HEK293 (cell line): Measurements from ENCODE around the gene TCTN1.

ENCODE experiments used
- BCL6B ChIP-seq: fragments of 450-650 bp; formaldehyde crosslinking; IDR thresholded peaks from 2 replicates; pipeline ENCODE4 v1.5.1; 2017; ENCODE audit warnings: missing biosample characterization, missing genetic modification characterization
- IKZF3 ChIP-seq: fragments of 450-650 bp; IDR thresholded peaks from 2 replicates; pipeline ENCODE4 v1.5.0; 2018; ENCODE audit warnings: missing biosample characterization, mild to moderate bottlenecking, missing genetic modification characterization, moderate library complexity
- KLF8 ChIP-seq: fragments of 450-650 bp; formaldehyde crosslinking; IDR thresholded peaks from 2 replicates; pipeline ENCODE4 v1.5.1; 2016; ENCODE audit warnings: missing biosample characterization, missing genetic modification characterization
- MEIS1 ChIP-seq: sonication (generic); formaldehyde crosslinking; IDR thresholded peaks from 2 replicates; pipeline ENCODE4 v1.8.1; 2022; ENCODE audit warnings: missing genetic modification reagents, mild to moderate bottlenecking, borderline replicate concordance
- MYNN ChIP-seq: fragments of 450-650 bp; formaldehyde crosslinking; IDR thresholded peaks from 2 replicates; pipeline ENCODE4 v1.5.1; 2016; ENCODE audit warnings: missing biosample characterization, missing genetic modification characterization, borderline replicate concordance
- PRDM6 ChIP-seq: fragments of 450-650 bp; formaldehyde crosslinking; IDR thresholded peaks from 2 replicates; pipeline ENCODE4 v1.5.1; 2017; ENCODE audit warnings: missing biosample characterization, missing genetic modification characterization
- SCRT1 ChIP-seq: fragments of 450-650 bp; formaldehyde crosslinking; IDR thresholded peaks from 2 replicates; pipeline ENCODE4 v1.5.1; 2016; ENCODE audit warnings: missing biosample characterization, missing genetic modification characterization, borderline replicate concordance
- SETDB1 ChIP-seq: IDR thresholded peaks from one replicate; pipeline ENCODE4 v1.6.1; 2017; ENCODE audit warnings: mild to moderate bottlenecking, low read length, moderate library complexity, mixed read lengths; ENCODE audit not compliant: insufficient read length
- SP3 ChIP-seq: fragments of 450-650 bp; formaldehyde crosslinking; IDR thresholded peaks from 2 replicates; pipeline ENCODE4 v1.5.1; 2016; ENCODE audit warnings: missing biosample characterization, missing genetic modification characterization
- WT1 ChIP-seq: fragments of 450-650 bp; formaldehyde crosslinking; IDR thresholded peaks from 2 replicates; pipeline ENCODE4 v1.5.1; 2016; ENCODE audit warnings: missing biosample characterization, missing genetic modification characterization
- ZBTB6 ChIP-seq: fragments of 450-650 bp; formaldehyde crosslinking; IDR thresholded peaks from 2 replicates; pipeline ENCODE4 v1.5.1; 2017; ENCODE audit warnings: missing biosample characterization, missing genetic modification characterization
- ZNF148 ChIP-seq: fragments of 450-650 bp; formaldehyde crosslinking; IDR thresholded peaks from 2 replicates; pipeline ENCODE4 v1.5.0; 2017; ENCODE audit warnings: missing biosample characterization, missing genetic modification characterization, borderline replicate concordance
- ZNF184 ChIP-seq: fragments of 450-650 bp; IDR thresholded peaks from 2 replicates; pipeline ENCODE4 v1.5.1; 2018; ENCODE audit warnings: missing biosample characterization, mild to moderate bottlenecking, missing genetic modification characterization
- ZNF248 ChIP-seq: fragments of 450-650 bp; formaldehyde crosslinking; IDR thresholded peaks from 2 replicates; pipeline ENCODE4 v1.5.1; 2017; ENCODE audit warnings: missing biosample characterization, missing genetic modification characterization
- ZNF292 ChIP-seq: fragments of 450-650 bp; formaldehyde crosslinking; IDR thresholded peaks from 2 replicates; pipeline ENCODE4 v1.5.1; 2016; ENCODE audit warnings: low read depth, missing biosample characterization, missing genetic modification characterization, borderline replicate concordance
- ZNF335 ChIP-seq: fragments of 450-650 bp; formaldehyde crosslinking; conservative IDR thresholded peaks from 2 replicates; pipeline ENCODE4 v1.5.1; 2016; ENCODE audit warnings: missing biosample characterization, missing genetic modification characterization
- ZNF350 ChIP-seq: fragments of 450-650 bp; formaldehyde crosslinking; IDR thresholded peaks from 2 replicates; pipeline ENCODE4 v1.5.0; 2017; ENCODE audit warnings: missing biosample characterization, mild to moderate bottlenecking, missing genetic modification characterization
- ZNF433 ChIP-seq: fragments of 450-650 bp; formaldehyde crosslinking; IDR thresholded peaks from 2 replicates; pipeline ENCODE4 v1.5.1; 2016; ENCODE audit warnings: missing biosample characterization, missing genetic modification characterization, low read depth
- ZNF514 ChIP-seq: fragments of 450-650 bp; formaldehyde crosslinking; IDR thresholded peaks from 2 replicates; pipeline ENCODE4 v1.5.1; 2016; ENCODE audit warnings: missing biosample characterization, missing genetic modification characterization
- ZNF529 ChIP-seq: fragments of 450-650 bp; formaldehyde crosslinking; IDR thresholded peaks from 2 replicates; pipeline ENCODE4 v1.5.1; 2017; ENCODE audit warnings: missing genetic modification characterization, missing biosample characterization; ENCODE audit not compliant: insufficient replicate concordance
- ZNF785 ChIP-seq: fragments of 450-650 bp; formaldehyde crosslinking; IDR thresholded peaks from 2 replicates; pipeline ENCODE4 v1.5.1; 2016; ENCODE audit warnings: missing biosample characterization, missing genetic modification characterization
- TF ChIP-seq, protein P1 (sequence below): fragments of 450-650 bp; formaldehyde crosslinking; IDR thresholded peaks from 2 replicates; pipeline ENCODE4 v1.5.1; 2016; ENCODE audit warnings: missing biosample characterization, missing genetic modification characterization, low read depth
- TF ChIP-seq, protein P2 (sequence below): fragments of 450-650 bp; formaldehyde crosslinking; IDR thresholded peaks from 2 replicates; pipeline ENCODE4 v1.5.1; 2016; ENCODE audit warnings: missing biosample characterization, missing genetic modification characterization
- TF ChIP-seq, protein P3 (sequence below): fragments of 450-650 bp; formaldehyde crosslinking; IDR thresholded peaks from 2 replicates; pipeline ENCODE4 v1.5.1; 2017; ENCODE audit warnings: missing biosample characterization, missing genetic modification characterization
- TF ChIP-seq, protein P4 (sequence below): fragments of 450-650 bp; formaldehyde crosslinking; IDR thresholded peaks from 2 replicates; pipeline ENCODE4 v1.5.1; 2016; ENCODE audit warnings: missing biosample characterization, missing genetic modification characterization

TCTN1 gene

DNA sequence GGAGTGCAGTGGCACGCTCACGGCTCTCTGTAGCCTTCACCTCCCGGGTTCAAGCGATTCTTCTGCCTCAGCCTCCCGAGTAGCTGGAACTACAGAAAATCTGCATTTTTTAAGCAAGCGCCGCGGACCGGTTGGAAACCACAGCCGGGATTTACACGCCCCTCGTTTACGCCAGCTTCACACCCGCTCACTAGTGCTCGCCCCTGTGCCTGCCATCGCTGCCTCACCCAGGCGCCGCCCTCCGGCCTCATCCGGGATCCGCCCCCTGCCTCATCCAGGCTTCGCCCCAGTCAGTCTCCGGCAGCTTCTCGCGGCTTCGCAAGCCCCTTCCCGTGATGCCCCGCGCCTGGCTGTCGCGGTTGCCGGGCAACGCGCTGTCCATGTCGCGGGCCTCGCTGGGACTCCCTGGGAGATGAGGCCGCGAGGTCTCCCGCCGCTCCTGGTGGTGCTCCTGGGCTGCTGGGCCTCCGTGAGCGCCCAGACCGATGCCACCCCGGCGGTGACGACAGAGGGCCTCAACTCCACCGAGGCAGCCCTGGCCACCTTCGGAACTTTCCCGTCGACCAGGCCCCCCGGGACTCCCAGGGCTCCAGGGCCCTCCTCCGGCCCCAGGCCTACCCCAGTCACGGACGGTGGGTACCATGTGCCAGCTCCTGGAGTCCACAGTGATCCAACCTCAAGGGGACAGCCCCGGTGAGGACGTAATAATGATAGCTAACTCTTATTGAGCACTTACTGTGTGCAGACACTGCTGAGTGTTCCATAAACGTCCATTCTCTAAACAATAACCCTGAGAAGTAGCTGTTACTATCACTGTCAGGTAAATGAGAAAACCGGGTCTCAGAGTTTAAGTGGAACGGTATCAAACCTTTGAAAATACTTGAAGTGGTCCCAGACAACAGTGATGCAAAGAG lies at the start of gene TCTN1 (continued):
- no peak for TF ChIP-seq ZNF148 (tag by site-specific recombination)
- no peak for TF ChIP-seq SCRT1
- no peak for TF ChIP-seq MEIS1 (CRISPR knock-in tag)
- TF ChIP-seq WT1 (tag by site-specific recombination), result peak; percentile 14; the same call in 1 of the 2 replicates
- TF ChIP-seq ZNF335 (tag by site-specific recombination), result peak; percentile 99
- TF ChIP-seq MYNN (tag by site-specific recombination), result peak; percentile 83; the same call in 1 of the 2 replicates
- TF ChIP-seq ZNF785 (tag by site-specific recombination), result no peak
- TF ChIP-seq ZNF514 (tag by site-specific recombination), result no peak
- peak; percentile 77 for TF ChIP-seq SP3 (tag by site-specific recombination)
- TF ChIP-seq, protein P1, sequence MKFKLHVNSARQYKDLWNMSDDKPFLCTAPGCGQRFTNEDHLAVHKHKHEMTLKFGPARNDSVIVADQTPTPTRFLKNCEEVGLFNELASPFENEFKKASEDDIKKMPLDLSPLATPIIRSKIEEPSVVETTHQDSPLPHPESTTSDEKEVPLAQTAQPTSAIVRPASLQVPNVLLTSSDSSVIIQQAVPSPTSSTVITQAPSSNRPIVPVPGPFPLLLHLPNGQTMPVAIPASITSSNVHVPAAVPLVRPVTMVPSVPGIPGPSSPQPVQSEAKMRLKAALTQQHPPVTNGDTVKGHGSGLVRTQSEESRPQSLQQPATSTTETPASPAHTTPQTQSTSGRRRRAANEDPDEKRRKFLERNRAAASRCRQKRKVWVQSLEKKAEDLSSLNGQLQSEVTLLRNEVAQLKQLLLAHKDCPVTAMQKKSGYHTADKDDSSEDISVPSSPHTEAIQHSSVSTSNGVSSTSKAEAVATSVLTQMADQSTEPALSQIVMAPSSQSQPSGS (tag by site-specific recombination), result no peak
- no peak for TF ChIP-seq PRDM6 (tag by site-specific recombination)
- TF ChIP-seq ZBTB6 (tag by site-specific recombination), result no peak
- peak; percentile 52; the same call in 1 of the 2 replicates for TF ChIP-seq IKZF3 (tag by site-specific recombination)
- TF ChIP-seq, protein P2, sequence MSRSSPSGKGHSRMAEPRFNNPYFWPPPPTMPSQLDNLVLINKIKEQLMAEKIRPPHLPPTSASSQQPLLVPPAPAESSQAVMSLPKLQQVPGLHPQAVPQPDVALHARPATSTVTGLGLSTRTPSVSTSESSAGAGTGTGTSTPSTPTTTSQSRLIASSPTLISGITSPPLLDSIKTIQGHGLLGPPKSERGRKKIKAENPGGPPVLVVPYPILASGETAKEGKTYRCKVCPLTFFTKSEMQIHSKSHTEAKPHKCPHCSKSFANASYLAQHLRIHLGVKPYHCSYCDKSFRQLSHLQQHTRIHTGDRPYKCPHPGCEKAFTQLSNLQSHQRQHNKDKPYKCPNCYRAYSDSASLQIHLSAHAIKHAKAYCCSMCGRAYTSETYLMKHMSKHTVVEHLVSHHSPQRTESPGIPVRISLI (tag by site-specific recombination), result no peak
- no peak for TF ChIP-seq ZNF350 (tag by site-specific recombination)
- TF ChIP-seq ZNF184, result no peak
- peak; percentile 90 for TF ChIP-seq KLF8 (tag by site-specific recombination)
- TF ChIP-seq ZNF292 (tag by site-specific recombination), result no peak
- no peak for TF ChIP-seq SETDB1
- TF ChIP-seq ZNF248 (tag by site-specific recombination), result no peak
- TF ChIP-seq BCL6B (tag by site-specific recombination), result no peak
- no peak for TF ChIP-seq ZNF529
- TF ChIP-seq, protein P3, sequence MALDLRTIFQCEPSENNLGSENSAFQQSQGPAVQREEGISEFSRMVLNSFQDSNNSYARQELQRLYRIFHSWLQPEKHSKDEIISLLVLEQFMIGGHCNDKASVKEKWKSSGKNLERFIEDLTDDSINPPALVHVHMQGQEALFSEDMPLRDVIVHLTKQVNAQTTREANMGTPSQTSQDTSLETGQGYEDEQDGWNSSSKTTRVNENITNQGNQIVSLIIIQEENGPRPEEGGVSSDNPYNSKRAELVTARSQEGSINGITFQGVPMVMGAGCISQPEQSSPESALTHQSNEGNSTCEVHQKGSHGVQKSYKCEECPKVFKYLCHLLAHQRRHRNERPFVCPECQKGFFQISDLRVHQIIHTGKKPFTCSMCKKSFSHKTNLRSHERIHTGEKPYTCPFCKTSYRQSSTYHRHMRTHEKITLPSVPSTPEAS (tag by site-specific recombination), result peak; percentile 34; the same call in 1 of the 2 replicates
- TF ChIP-seq, protein P4, sequence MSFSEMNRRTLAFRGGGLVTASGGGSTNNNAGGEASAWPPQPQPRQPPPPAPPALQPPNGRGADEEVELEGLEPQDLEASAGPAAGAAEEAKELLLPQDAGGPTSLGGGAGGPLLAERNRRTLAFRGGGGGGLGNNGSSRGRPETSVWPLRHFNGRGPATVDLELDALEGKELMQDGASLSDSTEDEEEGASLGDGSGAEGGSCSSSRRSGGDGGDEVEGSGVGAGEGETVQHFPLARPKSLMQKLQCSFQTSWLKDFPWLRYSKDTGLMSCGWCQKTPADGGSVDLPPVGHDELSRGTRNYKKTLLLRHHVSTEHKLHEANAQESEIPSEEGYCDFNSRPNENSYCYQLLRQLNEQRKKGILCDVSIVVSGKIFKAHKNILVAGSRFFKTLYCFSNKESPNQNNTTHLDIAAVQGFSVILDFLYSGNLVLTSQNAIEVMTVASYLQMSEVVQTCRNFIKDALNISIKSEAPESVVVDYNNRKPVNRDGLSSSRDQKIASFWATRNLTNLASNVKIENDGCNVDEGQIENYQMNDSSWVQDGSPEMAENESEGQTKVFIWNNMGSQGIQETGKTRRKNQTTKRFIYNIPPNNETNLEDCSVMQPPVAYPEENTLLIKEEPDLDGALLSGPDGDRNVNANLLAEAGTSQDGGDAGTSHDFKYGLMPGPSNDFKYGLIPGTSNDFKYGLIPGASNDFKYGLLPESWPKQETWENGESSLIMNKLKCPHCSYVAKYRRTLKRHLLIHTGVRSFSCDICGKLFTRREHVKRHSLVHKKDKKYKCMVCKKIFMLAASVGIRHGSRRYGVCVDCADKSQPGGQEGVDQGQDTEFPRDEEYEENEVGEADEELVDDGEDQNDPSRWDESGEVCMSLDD (tag by site-specific recombination), result no peak
- TF ChIP-seq ZNF433 (tag by site-specific recombination), result no peak
